KMS-11 (cell line): ENCODE data around the gene TSC1.
"Not testable (repeated sequence)": the region's sequence is repeated elsewhere in the genome, so short reads cannot be mapped to it uniquely, and the experiment has no call there.

ENCODE experiments used
- H2AFZ ChIP-seq: fragments of 200-600 bp; sonication (generic); 2 replicates; pipeline ENCODE4 v1.6.1; 2016; ENCODE audit warnings: antibody characterized with exemption, mixed run types, low read depth
- H3K27ac ChIP-seq: fragments of 200-600 bp; sonication (generic); 2 replicates; pipeline ENCODE4 v1.6.1; 2016; ENCODE audit warnings: mild to moderate bottlenecking, mixed run types
- H3K27me3 ChIP-seq: fragments of 200-600 bp; sonication (generic); 2 replicates; pipeline ENCODE4 v1.6.1; 2017; ENCODE audit warnings: mild to moderate bottlenecking, low read depth, mixed run types, moderate library complexity; ENCODE audit not compliant: insufficient read depth
- H3K36me3 ChIP-seq: fragments of 200-600 bp; sonication (generic); 2 replicates; pipeline ENCODE4 v1.6.1; 2017; ENCODE audit warnings: mild to moderate bottlenecking, mixed run types; ENCODE audit not compliant: insufficient read depth
- H3K4me1 ChIP-seq: fragments of 200-600 bp; sonication (generic); 2 replicates; pipeline ENCODE4 v1.6.1; 2016; ENCODE audit warnings: mild to moderate bottlenecking, low read depth, mixed run types; ENCODE audit not compliant: poor library complexity, severe bottlenecking
- H3K4me2 ChIP-seq: fragments of 200-600 bp; sonication (generic); 2 replicates; pipeline ENCODE4 v1.7.0; 2016; ENCODE audit warnings: mild to moderate bottlenecking, mixed run types
- H3K4me3 ChIP-seq: fragments of 200-600 bp; sonication (generic); IDR thresholded peaks from 2 replicates; pipeline ENCODE4 v1.6.1; 2017; ENCODE audit warnings: low read depth, low read length, mixed read lengths; ENCODE audit not compliant: insufficient read depth
- H3K79me2 ChIP-seq: fragments of 200-600 bp; sonication (generic); 2 replicates; pipeline ENCODE4 v1.6.1; 2016; ENCODE audit warnings: low read depth, mixed run types; ENCODE audit not compliant: insufficient read depth
- H3K9ac ChIP-seq: fragments of 200-600 bp; sonication (generic); 2 replicates; pipeline ENCODE4 v1.6.1; 2016; ENCODE audit warnings: mild to moderate bottlenecking, mixed run types
- H4K20me1 ChIP-seq: fragments of 200-600 bp; sonication (generic); 2 replicates; pipeline ENCODE4 v1.6.1; 2016; ENCODE audit warnings: mild to moderate bottlenecking, mixed run types; ENCODE audit not compliant: insufficient read depth
- TF ChIP-seq, protein P1 (sequence below): fragments of 200-600 bp; sonication (generic); conservative IDR thresholded peaks from 2 replicates; pipeline ENCODE4 v1.6.1; 2017; ENCODE audit warnings: low read depth, mild to moderate bottlenecking, antibody characterized with exemption, low read length, moderate library complexity, mixed read lengths

The TSC1 gene

DNA sequence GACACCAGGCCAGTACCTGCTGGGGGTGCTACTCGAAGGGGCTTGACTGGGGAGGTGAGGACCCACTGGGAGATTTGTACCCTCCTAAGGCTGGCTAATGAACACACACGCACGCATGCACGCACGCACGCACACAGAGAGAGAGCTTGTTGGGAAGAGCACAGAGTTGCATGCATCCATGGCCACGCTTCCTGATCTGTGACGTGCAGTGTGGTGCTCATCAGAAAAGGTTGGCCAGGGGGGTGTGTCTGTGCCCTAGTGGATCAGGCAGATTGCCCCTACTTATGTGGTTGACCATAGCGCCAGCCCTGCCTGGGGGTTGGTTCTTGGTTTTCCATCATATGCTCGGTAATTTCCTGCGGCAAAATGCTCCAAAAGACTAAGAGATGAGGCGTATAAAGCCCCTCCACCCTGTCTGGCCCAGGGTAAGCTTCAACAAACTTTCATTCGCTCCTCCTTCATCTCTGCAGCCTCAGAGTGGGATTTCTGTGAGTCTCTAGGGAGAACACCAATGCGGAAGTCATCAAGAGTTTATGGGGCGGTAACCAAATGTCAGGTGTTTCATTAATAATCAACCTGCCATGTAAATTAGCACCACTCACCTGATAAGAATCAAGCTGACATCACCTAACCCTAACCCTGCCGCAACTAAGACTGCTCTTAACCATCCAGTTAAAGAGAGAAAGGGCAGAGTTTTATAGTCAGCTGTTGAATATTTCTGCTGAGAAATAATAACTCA is 26.1 kb upstream of the TSC1 start:
- Histone ChIP-seq H3K4me2 (no peak overlapping the region), H3K27ac (no peak overlapping the region), H2AFZ (no peak overlapping the region), H3K4me3 (no peak overlapping the region), H3K4me1 (peaks cover 3% of the 10 kb centered on the region), H3K36me3 (no peaks in the 10 kb centered on the region), H4K20me1 (no peaks in the 10 kb centered on the region), H3K79me2 (no peaks in the 10 kb centered on the region), H3K9ac (no peak overlapping the region), H3K27me3 (peaks cover 33% of the 10 kb centered on the region)
- TF ChIP-seq, protein P1, sequence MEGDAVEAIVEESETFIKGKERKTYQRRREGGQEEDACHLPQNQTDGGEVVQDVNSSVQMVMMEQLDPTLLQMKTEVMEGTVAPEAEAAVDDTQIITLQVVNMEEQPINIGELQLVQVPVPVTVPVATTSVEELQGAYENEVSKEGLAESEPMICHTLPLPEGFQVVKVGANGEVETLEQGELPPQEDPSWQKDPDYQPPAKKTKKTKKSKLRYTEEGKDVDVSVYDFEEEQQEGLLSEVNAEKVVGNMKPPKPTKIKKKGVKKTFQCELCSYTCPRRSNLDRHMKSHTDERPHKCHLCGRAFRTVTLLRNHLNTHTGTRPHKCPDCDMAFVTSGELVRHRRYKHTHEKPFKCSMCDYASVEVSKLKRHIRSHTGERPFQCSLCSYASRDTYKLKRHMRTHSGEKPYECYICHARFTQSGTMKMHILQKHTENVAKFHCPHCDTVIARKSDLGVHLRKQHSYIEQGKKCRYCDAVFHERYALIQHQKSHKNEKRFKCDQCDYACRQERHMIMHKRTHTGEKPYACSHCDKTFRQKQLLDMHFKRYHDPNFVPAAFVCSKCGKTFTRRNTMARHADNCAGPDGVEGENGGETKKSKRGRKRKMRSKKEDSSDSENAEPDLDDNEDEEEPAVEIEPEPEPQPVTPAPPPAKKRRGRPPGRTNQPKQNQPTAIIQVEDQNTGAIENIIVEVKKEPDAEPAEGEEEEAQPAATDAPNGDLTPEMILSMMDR = no peak

DNA sequence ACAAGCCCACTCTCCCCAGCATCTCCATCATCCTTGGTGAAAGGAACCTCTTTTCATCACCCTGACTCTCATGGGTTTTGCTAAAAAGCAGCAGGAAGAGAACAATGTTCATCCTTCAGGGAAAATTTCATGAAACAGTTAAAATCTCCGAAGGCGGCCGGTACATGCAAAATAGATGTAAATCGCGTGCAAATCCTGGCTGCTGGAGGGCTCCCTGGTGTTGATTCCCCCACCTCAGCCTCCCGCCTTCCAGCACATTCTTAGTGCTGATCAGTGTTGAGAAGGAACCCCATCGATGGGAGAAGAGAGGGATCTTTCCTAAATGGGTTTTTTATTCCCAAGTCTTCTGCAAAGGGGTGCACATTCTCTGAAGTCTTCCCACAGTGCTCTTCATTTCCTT is 25.4 kb upstream of the TSC1 start:
- no peak overlapping the region for H2AFZ ChIP-seq
- H3K36me3 ChIP-seq = no peaks in the 10 kb centered on the region
- TF ChIP-seq, protein P1 = no peak
- peaks cover 28% of the 10 kb centered on the region; the same call in 1 of the 2 replicates for H3K27me3 ChIP-seq
- no peak overlapping the region for H3K4me2 ChIP-seq
- H3K79me2 ChIP-seq = no peaks in the 10 kb centered on the region
- no peaks in the 10 kb centered on the region for H4K20me1 ChIP-seq
- peaks cover 3% of the 10 kb centered on the region for H3K4me1 ChIP-seq
- H3K9ac ChIP-seq = no peak overlapping the region
- H3K27ac ChIP-seq = no peak overlapping the region
- no peak overlapping the region for H3K4me3 ChIP-seq

DNA sequence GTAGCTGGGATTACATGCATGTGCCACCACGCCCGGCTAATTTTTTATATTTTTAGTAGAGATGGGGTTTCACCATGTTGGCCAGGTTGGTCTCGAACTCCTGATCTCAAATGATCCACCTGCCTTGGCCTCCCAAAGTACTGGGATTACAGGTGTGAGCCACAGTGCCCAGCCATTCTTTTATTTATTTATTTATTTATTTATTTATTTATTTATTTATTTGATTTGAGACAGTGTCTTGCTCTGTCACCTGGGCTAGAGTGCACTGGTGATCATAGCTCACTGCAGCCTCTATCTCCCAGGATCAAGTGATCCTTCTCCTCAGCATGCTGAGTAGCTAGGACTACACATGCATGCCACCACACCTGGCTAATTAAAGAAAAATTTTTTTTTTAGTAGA is 23.5 kb upstream of the TSC1 start:
- peaks cover 13% of the 10 kb centered on the region; the same call in 1 of the 2 replicates for H3K27me3 ChIP-seq
- H3K36me3 ChIP-seq, H4K20me1 ChIP-seq, H3K4me2 ChIP-seq, H2AFZ ChIP-seq, H3K4me3 ChIP-seq, H3K27ac ChIP-seq, H3K79me2 ChIP-seq, H3K4me1 ChIP-seq, H3K9ac ChIP-seq: not testable (repeated sequence)

DNA sequence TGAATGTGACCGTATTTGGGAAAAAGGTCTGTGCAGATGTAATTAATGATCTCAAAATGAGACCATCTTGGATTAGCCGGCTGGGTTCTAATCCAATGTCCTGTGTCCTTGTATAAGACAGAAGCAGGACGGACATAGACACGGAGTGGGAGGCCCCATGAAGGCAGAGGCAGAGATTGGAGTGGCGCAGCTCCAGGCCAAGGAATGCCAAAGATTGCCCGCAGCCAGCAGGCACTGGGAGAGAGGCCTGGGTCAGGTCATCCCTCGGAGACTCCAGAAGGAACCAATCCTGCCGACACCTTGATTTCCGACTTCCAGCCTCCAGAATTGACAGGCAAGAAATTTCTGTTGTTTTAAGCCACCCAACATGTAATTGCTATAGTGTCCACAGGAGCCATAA is 21.1 kb upstream of the TSC1 start:
- peaks cover 13% of the 10 kb centered on the region; the same call in 1 of the 2 replicates for H3K27me3 ChIP-seq
- no peak overlapping the region for H3K4me3 ChIP-seq
- H4K20me1 ChIP-seq = no peaks in the 10 kb centered on the region
- no peak overlapping the region for H3K4me2 ChIP-seq
- TF ChIP-seq, protein P1 = no peak
- H3K27ac ChIP-seq = no peak overlapping the region
- H2AFZ ChIP-seq = no peak overlapping the region
- no peaks in the 10 kb centered on the region for H3K79me2 ChIP-seq
- H3K9ac ChIP-seq = no peak overlapping the region
- no peaks in the 10 kb centered on the region for H3K36me3 ChIP-seq
- no peaks in the 10 kb centered on the region for H3K4me1 ChIP-seq

DNA sequence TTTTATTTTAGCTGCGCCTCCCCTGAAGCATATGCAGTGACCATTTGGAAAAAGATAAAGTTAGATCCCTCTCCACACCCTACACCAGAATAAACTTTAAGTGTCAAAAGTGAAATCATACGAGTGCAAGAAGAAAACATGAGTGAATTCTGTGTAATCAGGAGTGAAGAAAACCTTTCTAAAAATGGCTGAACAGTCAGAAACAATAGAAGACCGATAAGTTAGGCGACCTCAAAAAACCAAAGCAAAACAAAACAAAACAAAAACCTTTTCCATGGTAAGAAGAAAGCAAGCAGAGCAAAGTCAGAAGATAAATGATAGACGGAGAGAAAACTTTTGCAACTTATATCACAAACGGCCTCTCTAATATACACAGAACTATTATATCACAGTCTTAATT is 16.6 kb upstream of the TSC1 start:
- Histone ChIP-seq H3K4me2 (no peak overlapping the region), H2AFZ (no peak overlapping the region), H3K9ac (no peak overlapping the region), H3K36me3 (no peaks in the 10 kb centered on the region), H3K4me3 (no peak overlapping the region), H3K27ac (no peak overlapping the region), H3K27me3 (peaks cover 3% of the 10 kb centered on the region; the same call in 1 of the 2 replicates), H4K20me1 (no peaks in the 10 kb centered on the region), H3K4me1 (no peaks in the 10 kb centered on the region), H3K79me2 (no peaks in the 10 kb centered on the region)
- TF ChIP-seq, protein P1 = no peak
